Mammary epithelial cell (primary cell): ENCODE data around the gene TXNRD1.

ENCODE experiments used
- EZH2 ChIP-seq: IDR thresholded peaks from 2 replicates; pipeline ENCODE4 v1.6.1; 2012; ENCODE audit warnings: low read length, inconsistent platforms, borderline replicate concordance
- TF ChIP-seq, protein P1 (sequence below), 2 donors: IDR thresholded peaks in 1 of 2; conservative IDR thresholded peaks in 1 of 2; 2 replicates each; pipeline ENCODE4 v1.5.1; 2011 to 2012; ENCODE audit warnings: inconsistent platforms in 2 of 2, low read length in 2 of 2, mild to moderate bottlenecking in 2 of 2, control low read depth in 1 of 2, low read depth in 1 of 2; ENCODE audit not compliant: insufficient read depth in 1 of 2; ENCODE audit errors: extremely low read depth in 1 of 2

DNA sequence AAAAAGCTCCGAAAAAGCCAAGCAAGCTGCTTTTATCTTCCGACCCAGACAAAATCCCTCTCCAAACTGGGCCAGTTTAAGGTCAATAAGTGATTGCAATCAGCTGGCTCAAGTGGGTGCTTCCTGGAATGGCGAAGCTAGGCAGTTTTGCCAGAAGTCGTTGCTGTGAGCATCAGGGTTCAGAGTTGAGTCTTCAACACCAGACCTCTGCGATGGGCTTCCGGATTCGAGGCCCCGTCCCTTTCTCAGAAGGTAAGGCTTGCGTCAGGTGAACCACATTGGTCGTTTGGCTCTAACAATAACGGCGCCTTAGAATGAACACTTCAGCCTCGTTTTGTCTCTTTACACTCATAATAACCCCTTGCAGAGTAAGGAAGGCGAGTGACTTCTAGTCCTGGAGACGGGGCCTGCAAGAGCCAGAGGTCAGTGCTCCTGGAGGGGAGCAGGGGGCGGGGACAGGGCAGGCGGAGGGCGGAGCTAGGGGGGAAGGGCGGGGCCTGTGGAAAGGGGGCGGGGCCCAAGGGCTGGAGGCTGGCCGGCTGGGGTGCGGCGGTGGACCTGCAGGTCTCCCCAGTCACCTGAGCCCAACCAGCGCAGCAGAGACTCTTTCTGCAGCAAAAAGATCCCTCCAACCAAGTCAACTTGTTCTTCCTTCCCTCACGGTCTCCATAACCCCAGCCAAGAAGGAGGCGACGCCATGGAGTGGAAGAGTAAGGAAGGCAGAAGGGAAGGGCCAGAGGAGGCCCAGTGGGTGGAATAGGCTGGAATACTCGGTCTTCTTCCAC is 43.6 kb upstream of the TXNRD1 start:
- TF ChIP-seq, protein P1, sequence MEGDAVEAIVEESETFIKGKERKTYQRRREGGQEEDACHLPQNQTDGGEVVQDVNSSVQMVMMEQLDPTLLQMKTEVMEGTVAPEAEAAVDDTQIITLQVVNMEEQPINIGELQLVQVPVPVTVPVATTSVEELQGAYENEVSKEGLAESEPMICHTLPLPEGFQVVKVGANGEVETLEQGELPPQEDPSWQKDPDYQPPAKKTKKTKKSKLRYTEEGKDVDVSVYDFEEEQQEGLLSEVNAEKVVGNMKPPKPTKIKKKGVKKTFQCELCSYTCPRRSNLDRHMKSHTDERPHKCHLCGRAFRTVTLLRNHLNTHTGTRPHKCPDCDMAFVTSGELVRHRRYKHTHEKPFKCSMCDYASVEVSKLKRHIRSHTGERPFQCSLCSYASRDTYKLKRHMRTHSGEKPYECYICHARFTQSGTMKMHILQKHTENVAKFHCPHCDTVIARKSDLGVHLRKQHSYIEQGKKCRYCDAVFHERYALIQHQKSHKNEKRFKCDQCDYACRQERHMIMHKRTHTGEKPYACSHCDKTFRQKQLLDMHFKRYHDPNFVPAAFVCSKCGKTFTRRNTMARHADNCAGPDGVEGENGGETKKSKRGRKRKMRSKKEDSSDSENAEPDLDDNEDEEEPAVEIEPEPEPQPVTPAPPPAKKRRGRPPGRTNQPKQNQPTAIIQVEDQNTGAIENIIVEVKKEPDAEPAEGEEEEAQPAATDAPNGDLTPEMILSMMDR (conservative IDR thresholded peaks at IDR 0.05 in 1 of 2, IDR thresholded peaks at IDR 0.05 in 1 of 2; ENCODE audit: extremely low read depth in 1 of 2, insufficient read depth in 1 of 2, low read depth in 1 of 2, low read length in 2 of 2): no peak
- TF ChIP-seq EZH2: no peak
